CD4-positive, alpha-beta memory T cell (primary cell): ENCODE data around the gene FOXN3. TPM values are rescaled to one million over a fixed set of nuclear protein-coding genes. Genes with fewer than 3 reads are reported as not detected.

ENCODE experiments used
- CTCF ChIA-PET: fragments of 350-600 bp; sonication (Branson Sonifier 250); formaldehyde crosslinking; loops from one replicate; lab custom pipeline; 2021; ENCODE audit warnings: inconsistent platforms; ENCODE audit not compliant: partially characterized antibody; lab: Charles Lee
- POLR2A ChIA-PET: fragments of 350-600 bp; sonication (Branson Sonifier 250); formaldehyde crosslinking; loops from one replicate; lab custom pipeline; 2021; ENCODE audit not compliant: partially characterized antibody; lab: Charles Lee
- DNase-seq, 5 donors: peaks; one replicate each; pipeline versions ENCODE4 v3.0.0 to v3.0.0-alpha.2; 2020 to 2022; ENCODE audit warnings: mixed read lengths in 1 of 5
- H3K27ac ChIP-seq: one replicate; pipeline ENCODE4 v1.7.0; 2013; ENCODE audit warnings: low read depth, low read length
- H3K27me3 ChIP-seq: 2 replicates; pipeline ENCODE4 v1.7.0; 2013; ENCODE audit warnings: mild to moderate bottlenecking, low read length, moderate library complexity; ENCODE audit not compliant: insufficient read depth
- H3K36me3 ChIP-seq: 2 replicates; pipeline ENCODE4 v1.7.0; 2013; ENCODE audit warnings: mild to moderate bottlenecking, low read length, moderate library complexity; ENCODE audit not compliant: insufficient read depth
- H3K4me1 ChIP-seq: 2 replicates; pipeline ENCODE4 v1.7.0; 2013; ENCODE audit warnings: mild to moderate bottlenecking, low read length, moderate library complexity; ENCODE audit not compliant: insufficient read depth
- H3K4me3 ChIP-seq, 2 donors: one replicate each; pipeline ENCODE4 v1.7.0; 2013; ENCODE audit warnings: low read length in 2 of 2, mild to moderate bottlenecking in 1 of 2
- H3K9me3 ChIP-seq, 2 donors: one replicate each; pipeline ENCODE4 v1.7.0; 2013; ENCODE audit warnings: low read length in 2 of 2, control low read depth in 1 of 2; ENCODE audit not compliant: control insufficient read depth in 1 of 2
- H3K27ac Mint-ChIP-seq, 7 donors: one replicate each; pipeline ENCODE4 v1.8.0; 2020 to 2021; ENCODE audit warnings: mixed read lengths in 7 of 7, mild to moderate bottlenecking in 6 of 7, inconsistent platforms in 3 of 7, moderate library complexity in 3 of 7
- H3K27me3 Mint-ChIP-seq, 2 donors: one replicate each; pipeline ENCODE4 v1.8.0; 2020 to 2021; ENCODE audit warnings: mixed read lengths in 2 of 2
- H3K36me3 Mint-ChIP-seq, 2 donors: one replicate each; pipeline ENCODE4 v1.8.0; 2020 to 2021; ENCODE audit warnings: mixed read lengths in 2 of 2, inconsistent platforms in 1 of 2, mild to moderate bottlenecking in 1 of 2
- H3K4me1 Mint-ChIP-seq, 4 donors: one replicate each; pipeline ENCODE4 v1.8.0; 2020 to 2021; ENCODE audit warnings: mixed read lengths in 4 of 4, mild to moderate bottlenecking in 1 of 4
- H3K4me3 Mint-ChIP-seq, 8 donors: one replicate each; pipeline ENCODE4 v1.8.0; 2020 to 2021; ENCODE audit warnings: mixed read lengths in 8 of 8, mild to moderate bottlenecking in 7 of 8, moderate library complexity in 6 of 8, inconsistent platforms in 3 of 8
- H3K9me3 Mint-ChIP-seq, 8 donors: one replicate each; pipeline ENCODE4 v1.8.0; 2020 to 2021; ENCODE audit warnings: mixed read lengths in 8 of 8, mild to moderate bottlenecking in 5 of 8, inconsistent platforms in 3 of 8, moderate library complexity in 1 of 8
- intact Hi-C: fragments of 100-400 bp; cut with micrococcal nuclease; formaldehyde crosslinking; loops from one replicate; pipeline ENCODE4 v1.15.1; 2023
- polyA plus RNA-seq, 2 donors: library from polyadenylated mRNA; unstranded; fragments of 300-500 nt; fragmentation: Illumina TruSeq; gene quantifications; one replicate each; pipeline ENCODE4 v1.2.3, GENCODE V29; 2021
- total RNA-seq, 2 experiments: library from RNA; stranded (reverse); gene quantifications; one replicate each; pipeline ENCODE4 v1.2.3, GENCODE V29; 2021

The FOXN3 gene
- total and polyA plus RNA-seq, 4 experiments from 2014 or later: 92.6 to 111 (median 106) TPM

DNA sequence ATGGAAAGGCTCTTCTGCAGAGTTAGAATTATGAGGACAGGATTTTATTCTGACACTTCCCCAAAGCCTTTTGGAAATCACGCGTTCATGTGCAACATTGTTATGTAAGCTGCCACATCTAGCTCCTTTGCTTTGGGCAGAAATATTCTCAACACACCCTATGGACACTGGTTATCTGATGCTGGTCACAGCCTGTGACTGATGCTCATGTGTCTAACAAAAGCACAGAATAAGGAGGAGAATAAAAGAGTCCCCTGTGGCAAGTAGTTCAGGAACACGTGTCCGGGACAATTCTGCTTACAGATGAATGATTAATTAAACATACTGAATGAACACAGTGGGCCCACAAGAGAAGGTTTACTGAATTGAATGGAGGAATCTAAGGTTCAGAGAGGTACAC is 22.1 kb downstream of the FOXN3 start:
- intact Hi-C loops: no loop called here
- ChIA-PET POLR2A (no interaction called here), CTCF (interaction anchor here (1.0 kb wide), 1 partner anchor 59 kb away, joined by 3 read pairs; no protein-coding TSS in a partner anchor)

DNA sequence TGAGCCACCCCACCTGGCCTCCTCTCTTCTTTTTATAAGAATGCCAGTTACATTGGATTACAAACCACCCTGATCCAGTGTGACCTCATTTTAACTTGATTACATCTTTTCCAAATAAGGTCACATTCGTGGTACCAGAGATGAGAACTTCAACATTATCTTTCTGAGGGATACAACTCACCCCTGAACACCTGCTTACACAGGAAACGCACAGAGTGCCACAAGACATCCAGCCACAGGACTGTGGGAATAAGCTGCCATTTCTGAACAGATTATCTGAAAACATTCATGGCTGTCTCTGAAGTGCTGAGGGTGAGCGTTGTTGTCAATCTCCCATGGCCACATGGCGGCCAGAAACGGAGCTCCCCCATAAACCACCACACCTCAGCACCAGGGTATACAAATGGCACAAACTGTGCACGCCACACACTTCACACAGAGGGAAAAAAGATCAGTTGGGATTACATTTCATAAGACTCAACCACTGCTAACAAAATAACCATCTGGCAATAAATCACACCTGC is 23.7 kb downstream of the FOXN3 start:
- H3K4me3 Mint-ChIP-seq: peak overlapping the region in 1 of 8 donors; percentile 18
- Histone ChIP-seq H3K27me3 (no peaks in the 10 kb centered on the region), H3K4me3 (no peak overlapping the region), H3K36me3 (no peaks in the 10 kb centered on the region), H3K9me3 (no peaks in the 10 kb centered on the region), H3K27ac (no peak overlapping the region), H3K4me1 (peaks cover 4% of the 10 kb centered on the region)
- DNase-seq: no peak
- POLR2A ChIA-PET: no interaction called here
- peaks cover 38 to 74% (median 57%) of the 10 kb centered on the region in 4 donors for H3K4me1 Mint-ChIP-seq
- H3K9me3 Mint-ChIP-seq: no peaks in the 10 kb centered on the region
- H3K27me3 Mint-ChIP-seq: no peaks in the 10 kb centered on the region
- intact Hi-C loops: no loop called here
- peak overlapping the region in 3 of 7 donors; percentile 5 to 65 (median 36) for H3K27ac Mint-ChIP-seq
- peaks cover 10 to 25% of the 10 kb centered on the region in 2 donors for H3K36me3 Mint-ChIP-seq
- CTCF ChIA-PET: interaction anchor here (0.7 to 1.8 kb wide), 2 partner anchors 10 to 228 kb away, joined by 3 to 4 read pairs; no protein-coding TSS in a partner anchor

More for the DNA sequence above, 22.1 kb downstream of the FOXN3 start:
- Mint-ChIP-seq H3K4me1 (peaks cover 38 to 81% (median 57%) of the 10 kb centered on the region in 4 donors), H3K27me3 (no peaks in the 10 kb centered on the region), H3K36me3 (peaks cover 7 to 22% of the 10 kb centered on the region in 2 donors), H3K4me3 (no peak overlapping the region), H3K9me3 (no peaks in the 10 kb centered on the region), H3K27ac (peak overlapping the region in 2 of 7 donors; percentile 14 to 55)
- H3K4me1 ChIP-seq: no peaks in the 10 kb centered on the region
- DNase-seq: no peak
- no peak overlapping the region for H3K4me3 ChIP-seq
- H3K27ac ChIP-seq: no peak overlapping the region
- H3K27me3 ChIP-seq: no peaks in the 10 kb centered on the region
- no peaks in the 10 kb centered on the region for H3K36me3 ChIP-seq
- H3K9me3 ChIP-seq: no peaks in the 10 kb centered on the region

DNA sequence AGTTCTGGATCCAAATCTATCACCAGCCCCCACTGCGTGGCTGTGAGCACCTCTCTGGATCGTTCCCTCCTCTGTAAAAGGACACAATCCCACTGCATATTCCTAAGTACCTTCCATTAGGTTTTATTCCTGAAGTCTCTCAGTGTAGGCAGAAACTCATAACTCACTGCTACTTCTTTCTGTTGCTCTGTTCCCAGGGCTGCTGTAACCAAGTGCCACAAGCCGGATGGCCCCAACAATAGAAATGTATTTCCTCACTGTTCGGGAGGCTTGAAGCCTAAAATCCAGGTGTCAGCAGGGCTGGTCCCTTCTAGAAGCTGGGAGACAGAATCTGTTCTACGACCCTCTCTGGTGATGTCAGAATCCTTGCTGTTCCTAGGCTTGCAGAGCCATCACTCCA is 24.9 kb downstream of the FOXN3 start:
- DNase-seq: no peak
- H3K27ac ChIP-seq: no peak overlapping the region
- intact Hi-C loops: no loop called here
- H3K4me1 Mint-ChIP-seq: peaks cover 45 to 74% (median 59%) of the 10 kb centered on the region in 4 donors
- peaks cover 11 to 27% of the 10 kb centered on the region in 2 donors for H3K36me3 Mint-ChIP-seq
- H3K36me3 ChIP-seq: no peaks in the 10 kb centered on the region
- H3K27ac Mint-ChIP-seq: peak overlapping the region in 1 of 7 donors; percentile 41
- H3K27me3 ChIP-seq: no peaks in the 10 kb centered on the region
- H3K4me1 ChIP-seq: peaks cover 4% of the 10 kb centered on the region
- no peak overlapping the region for H3K4me3 ChIP-seq
- H3K4me3 Mint-ChIP-seq: no peak overlapping the region
- no peaks in the 10 kb centered on the region for H3K9me3 ChIP-seq
- POLR2A ChIA-PET: no interaction called here
- H3K9me3 Mint-ChIP-seq: no peaks in the 10 kb centered on the region
- no peaks in the 10 kb centered on the region for H3K27me3 Mint-ChIP-seq
- CTCF ChIA-PET: no interaction called here

DNA sequence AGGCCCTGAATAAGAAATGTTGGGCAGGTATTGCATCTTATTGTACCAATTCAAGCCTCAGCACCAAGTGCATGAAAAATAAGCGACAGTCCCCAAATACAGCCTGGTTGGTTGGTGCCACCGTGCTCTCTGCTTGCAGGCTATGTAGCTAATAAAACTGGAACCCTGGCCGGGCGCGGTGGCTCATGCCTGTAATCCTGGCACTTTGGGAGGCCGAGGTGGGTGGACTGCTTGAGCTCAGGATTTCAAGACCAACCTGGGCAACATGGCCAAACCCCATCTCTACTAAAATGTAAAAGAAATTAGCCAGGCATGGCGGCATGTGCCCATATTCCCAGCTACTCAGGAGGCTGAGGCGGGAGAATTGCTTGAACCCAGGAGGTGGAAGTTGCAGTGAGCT is 25.5 kb downstream of the FOXN3 start:
- POLR2A ChIA-PET: no interaction called here
- peak overlapping the region in 1 of 7 donors; percentile 31 for H3K27ac Mint-ChIP-seq

DNA sequence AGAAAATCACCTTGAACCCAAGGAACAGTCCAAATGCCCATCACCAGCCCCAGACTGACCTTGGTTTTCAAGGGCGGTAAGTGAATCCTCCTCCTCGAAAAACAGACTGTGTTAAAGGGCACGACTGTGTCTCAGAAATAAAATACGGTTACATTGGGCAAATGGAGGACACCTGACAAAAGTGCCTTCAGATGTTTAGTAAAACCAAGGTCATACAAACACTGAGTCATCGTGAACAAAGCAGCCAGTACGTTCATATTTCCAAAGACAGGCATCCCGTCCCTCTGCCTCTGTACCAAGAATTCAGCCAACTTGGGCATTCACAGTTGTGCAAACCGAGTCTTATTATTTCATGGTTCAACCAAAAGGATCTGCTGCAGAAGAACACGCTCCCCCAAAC is 25.9 kb downstream of the FOXN3 start:
- Mint-ChIP-seq H3K27ac (peak overlapping the region in 2 of 7 donors; percentile 24 to 31), H3K4me3 (no peak overlapping the region), H3K9me3 (no peaks in the 10 kb centered on the region), H3K36me3 (peaks cover 11 to 22% of the 10 kb centered on the region in 2 donors), H3K4me1 (peaks cover 41 to 76% (median 59%) of the 10 kb centered on the region in 4 donors), H3K27me3 (no peaks in the 10 kb centered on the region)
- POLR2A ChIA-PET: no interaction called here
- no peak overlapping the region for H3K4me3 ChIP-seq
- H3K9me3 ChIP-seq: no peaks in the 10 kb centered on the region
- peaks cover 8% of the 10 kb centered on the region for H3K4me1 ChIP-seq
- H3K27ac ChIP-seq: no peak overlapping the region
- H3K36me3 ChIP-seq: no peaks in the 10 kb centered on the region
- intact Hi-C loops: no loop called here
- no peaks in the 10 kb centered on the region for H3K27me3 ChIP-seq
- DNase-seq: no peak
- CTCF ChIA-PET: no interaction called here

More for the DNA sequence above, 25.5 kb downstream of the FOXN3 start:
- Mint-ChIP-seq H3K27me3 (no peaks in the 10 kb centered on the region), H3K4me1 (peaks cover 42 to 75% (median 58%) of the 10 kb centered on the region in 4 donors), H3K36me3 (peaks cover 11 to 23% of the 10 kb centered on the region in 2 donors), H3K9me3 (no peaks in the 10 kb centered on the region), H3K4me3 (no peak overlapping the region)
- no peak for DNase-seq
- no peaks in the 10 kb centered on the region for H3K27me3 ChIP-seq
- peaks cover 7% of the 10 kb centered on the region for H3K4me1 ChIP-seq
- intact Hi-C loops: no loop called here
- no peak overlapping the region for H3K4me3 ChIP-seq
- CTCF ChIA-PET: no interaction called here
- no peaks in the 10 kb centered on the region for H3K9me3 ChIP-seq
- no peaks in the 10 kb centered on the region for H3K36me3 ChIP-seq
- no peak overlapping the region for H3K27ac ChIP-seq

DNA sequence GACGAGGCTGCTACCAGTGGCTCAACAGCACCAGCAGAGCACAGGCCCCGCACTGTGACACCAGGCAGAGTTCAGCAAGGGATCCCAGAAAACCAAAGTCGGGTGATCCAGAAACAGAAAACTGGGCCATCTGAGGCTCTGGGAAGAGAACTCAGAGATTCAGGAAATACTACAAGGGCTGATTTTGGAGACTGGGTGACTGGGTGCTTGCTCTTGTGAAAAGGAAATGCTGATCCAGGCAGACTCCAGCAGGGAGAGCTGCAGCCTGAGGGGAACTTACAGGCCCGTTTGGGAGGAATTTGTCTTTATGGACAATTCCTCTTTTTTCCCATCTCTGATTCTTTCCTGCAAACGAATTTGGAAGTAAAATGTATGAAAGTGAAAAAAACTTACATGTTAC is 28.2 kb downstream of the FOXN3 start:
- H3K36me3 Mint-ChIP-seq: peaks cover 8 to 22% of the 10 kb centered on the region in 2 donors
- H3K4me1 Mint-ChIP-seq: peaks cover 34 to 72% (median 53%) of the 10 kb centered on the region in 4 donors
- DNase-seq: no peak
- no peaks in the 10 kb centered on the region for H3K27me3 ChIP-seq
- intact Hi-C loops: no loop called here
- ChIA-PET CTCF (no interaction called here), POLR2A (no interaction called here)
- no peak overlapping the region for H3K27ac ChIP-seq
- no peaks in the 10 kb centered on the region for H3K9me3 ChIP-seq
- H3K4me1 ChIP-seq: peaks cover 15% of the 10 kb centered on the region
- no peaks in the 10 kb centered on the region for H3K27me3 Mint-ChIP-seq
- H3K27ac Mint-ChIP-seq: peak overlapping the region in 2 of 7 donors; percentile 2 to 22
- no peak overlapping the region for H3K4me3 ChIP-seq
- H3K36me3 ChIP-seq: no peaks in the 10 kb centered on the region
- no peaks in the 10 kb centered on the region for H3K9me3 Mint-ChIP-seq
- H3K4me3 Mint-ChIP-seq: no peak overlapping the region

DNA sequence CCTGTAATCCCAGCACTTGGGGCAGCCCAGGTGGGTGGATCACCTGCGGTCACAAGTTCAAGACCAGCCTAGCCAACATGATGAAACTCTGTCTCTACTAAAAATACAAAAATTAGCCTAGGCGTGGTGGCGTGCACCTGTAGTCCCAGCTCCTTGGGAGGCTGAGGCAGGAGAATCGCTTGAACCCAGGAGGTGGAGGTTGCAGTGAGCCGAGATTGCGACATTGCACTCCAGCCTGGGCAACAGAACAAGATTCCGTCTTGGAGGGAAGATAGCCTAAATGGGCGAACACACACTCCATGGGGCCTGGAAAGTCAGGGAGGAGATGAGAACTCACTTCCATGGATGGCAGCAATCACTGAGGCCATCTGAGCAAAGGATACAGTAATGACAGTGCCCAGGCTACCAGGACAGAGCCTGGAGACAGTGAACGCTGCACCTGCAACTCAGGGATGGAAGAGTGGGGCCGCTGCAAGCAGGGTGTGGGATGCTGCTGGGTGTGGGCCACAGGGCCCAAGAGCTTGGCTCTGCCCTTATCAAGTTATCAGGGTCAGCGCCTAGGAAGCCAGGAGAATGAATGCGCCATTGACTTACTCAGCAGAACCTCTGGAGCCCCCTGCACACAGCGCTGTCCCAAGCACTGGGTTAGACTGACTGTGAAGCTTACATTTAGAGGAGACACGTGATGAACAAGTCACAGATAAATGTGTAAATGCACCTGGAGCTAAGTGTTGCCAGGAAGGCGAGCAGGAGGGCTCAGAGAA is 28.9 kb downstream of the FOXN3 start:
- Histone ChIP-seq H3K4me1 (peaks cover 15% of the 10 kb centered on the region), H3K4me3 (no peak overlapping the region), H3K27me3 (no peaks in the 10 kb centered on the region), H3K36me3 (no peaks in the 10 kb centered on the region), H3K9me3 (no peaks in the 10 kb centered on the region), H3K27ac (no peak overlapping the region)
- Mint-ChIP-seq H3K9me3 (no peaks in the 10 kb centered on the region), H3K36me3 (peaks cover 6 to 22% of the 10 kb centered on the region in 2 donors), H3K4me1 (peaks cover 28 to 70% (median 47%) of the 10 kb centered on the region in 4 donors), H3K4me3 (no peak overlapping the region), H3K27ac (peak overlapping the region in 5 of 7 donors; percentile 2 to 68 (median 46)), H3K27me3 (no peaks in the 10 kb centered on the region)
- DNase-seq: no peak
- intact Hi-C loops: no loop called here
- POLR2A ChIA-PET: no interaction called here
- CTCF ChIA-PET: no interaction called here
